Nephron progenitor cell (in vitro differentiated cells): ENCODE measurements around the gene AIDA.

Source experiments
- DNase-seq: peaks from one replicate; pipeline ENCODE4 v3.0.0; 2021
- H3K27ac Mint-ChIP-seq: 2 replicates; pipeline ENCODE4 v1.8.0; 2021; ENCODE audit warnings: mild to moderate bottlenecking, moderate library complexity, mixed read lengths
- H3K27me3 Mint-ChIP-seq: 2 replicates; pipeline ENCODE4 v1.8.0; 2021; ENCODE audit warnings: mild to moderate bottlenecking, low read depth, mixed read lengths; ENCODE audit not compliant: poor library complexity
- H3K36me3 Mint-ChIP-seq: 2 replicates; pipeline ENCODE4 v1.8.0; 2021; ENCODE audit warnings: low read depth, mixed read lengths
- H3K4me1 Mint-ChIP-seq: 2 replicates; pipeline ENCODE4 v1.8.0; 2021; ENCODE audit warnings: mixed read lengths
- H3K4me3 Mint-ChIP-seq: 2 replicates; pipeline ENCODE4 v1.8.0; 2021; ENCODE audit warnings: mild to moderate bottlenecking, moderate library complexity, mixed read lengths
- H3K9me3 Mint-ChIP-seq: 2 replicates; pipeline ENCODE4 v1.8.0; 2021; ENCODE audit warnings: mild to moderate bottlenecking, moderate library complexity, mixed read lengths
- TF ChIP-seq, protein P1 (sequence below): fragments of 200-600 bp; sonication (generic); IDR thresholded peaks from 2 replicates; pipeline ENCODE4 v1.5.0; 2021; ENCODE audit warnings: antibody characterized with exemption

Gene AIDA

DNA sequence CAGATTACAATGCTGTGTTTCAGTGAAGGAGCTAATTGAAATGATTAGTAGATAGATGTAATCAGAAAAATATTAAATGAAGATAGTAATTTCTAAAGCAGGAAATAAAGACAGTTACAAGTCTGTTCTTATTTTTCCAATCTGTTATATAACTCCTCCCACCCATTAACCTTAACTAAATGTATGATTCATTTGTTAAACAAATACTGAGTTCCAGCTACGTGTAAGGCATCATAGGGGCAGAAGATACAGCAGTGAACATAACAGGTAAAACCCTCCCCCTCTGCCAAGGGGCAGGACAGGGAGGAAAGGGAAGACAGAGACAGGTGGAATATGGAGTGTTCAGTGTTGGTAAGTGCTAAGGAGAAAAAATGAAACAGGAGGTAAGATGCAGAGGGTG lies 24.7 kb upstream of the AIDA start, which contains the start of gene FAM177B:
FAM177B (plus strand) TSS at position 231 of the 400 bp plus-strand sequence. CDS start 9,344 bp downstream, outside the sequence.
- TF ChIP-seq, protein P1, sequence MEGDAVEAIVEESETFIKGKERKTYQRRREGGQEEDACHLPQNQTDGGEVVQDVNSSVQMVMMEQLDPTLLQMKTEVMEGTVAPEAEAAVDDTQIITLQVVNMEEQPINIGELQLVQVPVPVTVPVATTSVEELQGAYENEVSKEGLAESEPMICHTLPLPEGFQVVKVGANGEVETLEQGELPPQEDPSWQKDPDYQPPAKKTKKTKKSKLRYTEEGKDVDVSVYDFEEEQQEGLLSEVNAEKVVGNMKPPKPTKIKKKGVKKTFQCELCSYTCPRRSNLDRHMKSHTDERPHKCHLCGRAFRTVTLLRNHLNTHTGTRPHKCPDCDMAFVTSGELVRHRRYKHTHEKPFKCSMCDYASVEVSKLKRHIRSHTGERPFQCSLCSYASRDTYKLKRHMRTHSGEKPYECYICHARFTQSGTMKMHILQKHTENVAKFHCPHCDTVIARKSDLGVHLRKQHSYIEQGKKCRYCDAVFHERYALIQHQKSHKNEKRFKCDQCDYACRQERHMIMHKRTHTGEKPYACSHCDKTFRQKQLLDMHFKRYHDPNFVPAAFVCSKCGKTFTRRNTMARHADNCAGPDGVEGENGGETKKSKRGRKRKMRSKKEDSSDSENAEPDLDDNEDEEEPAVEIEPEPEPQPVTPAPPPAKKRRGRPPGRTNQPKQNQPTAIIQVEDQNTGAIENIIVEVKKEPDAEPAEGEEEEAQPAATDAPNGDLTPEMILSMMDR = no peak
- no peak within 1 kb of the TSS for H3K27ac Mint-ChIP-seq
- no peak within 1 kb of the TSS for H3K4me3 Mint-ChIP-seq
- H3K27me3 Mint-ChIP-seq = no peaks in the 10 kb centered on the region
- H3K36me3 Mint-ChIP-seq = peaks cover 16% of the 10 kb centered on the region
- H3K4me1 Mint-ChIP-seq = no peaks in the 10 kb centered on the region
- no peaks in the 10 kb centered on the region for H3K9me3 Mint-ChIP-seq
- no peak for DNase-seq

DNA sequence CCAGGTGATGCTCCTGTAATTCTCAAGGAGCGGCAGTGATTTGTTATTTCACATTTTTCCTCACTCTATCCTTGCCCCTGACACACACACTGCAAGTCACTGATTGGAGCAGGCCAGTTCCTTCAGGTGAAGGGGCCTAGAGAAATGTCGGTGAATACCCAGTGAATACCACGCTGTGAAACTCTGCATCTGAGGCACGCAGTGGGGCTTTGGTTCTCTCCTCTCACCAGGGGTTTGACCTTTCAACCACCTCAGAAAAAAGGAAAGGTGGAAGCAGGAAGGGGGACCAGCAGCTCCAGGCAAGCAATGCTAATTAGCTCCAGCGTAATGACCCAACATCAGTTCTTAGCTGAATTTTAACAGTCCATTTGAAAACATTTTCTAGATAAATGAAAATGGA lies 24.2 kb upstream of the AIDA start:
- TF ChIP-seq, protein P1 = no peak
- Mint-ChIP-seq H3K4me1 (no peaks in the 10 kb centered on the region), H3K36me3 (peaks cover 20% of the 10 kb centered on the region), H3K9me3 (no peaks in the 10 kb centered on the region), H3K27me3 (no peaks in the 10 kb centered on the region), H3K27ac (no peak overlapping the region), H3K4me3 (no peak overlapping the region)
- DNase-seq = no peak

DNA sequence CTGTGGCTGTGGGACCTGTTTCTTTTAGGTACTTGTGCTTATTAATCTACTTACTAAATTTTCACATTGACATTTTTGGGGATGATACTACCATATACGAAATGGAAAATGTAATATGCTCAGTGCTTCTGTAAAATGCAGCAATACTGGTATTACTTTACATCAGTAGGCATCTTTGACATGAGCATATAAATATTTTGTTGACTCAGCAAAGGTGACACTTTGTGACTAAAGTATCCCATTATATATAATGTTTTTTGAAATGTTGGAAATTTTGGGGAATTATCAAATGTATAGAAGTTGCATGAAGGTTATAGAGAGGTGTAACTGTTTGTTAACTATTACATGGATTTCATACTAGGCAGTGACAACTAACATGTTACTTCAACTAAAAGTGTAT lies 22.4 kb upstream of the AIDA start:
- no peaks in the 10 kb centered on the region for H3K27me3 Mint-ChIP-seq
- peaks cover 37% of the 10 kb centered on the region for H3K36me3 Mint-ChIP-seq
- TF ChIP-seq, protein P1 = no peak
- no peak overlapping the region for H3K27ac Mint-ChIP-seq
- DNase-seq = no peak
- H3K4me1 Mint-ChIP-seq = no peaks in the 10 kb centered on the region
- H3K4me3 Mint-ChIP-seq = no peak overlapping the region
- H3K9me3 Mint-ChIP-seq = no peaks in the 10 kb centered on the region

DNA sequence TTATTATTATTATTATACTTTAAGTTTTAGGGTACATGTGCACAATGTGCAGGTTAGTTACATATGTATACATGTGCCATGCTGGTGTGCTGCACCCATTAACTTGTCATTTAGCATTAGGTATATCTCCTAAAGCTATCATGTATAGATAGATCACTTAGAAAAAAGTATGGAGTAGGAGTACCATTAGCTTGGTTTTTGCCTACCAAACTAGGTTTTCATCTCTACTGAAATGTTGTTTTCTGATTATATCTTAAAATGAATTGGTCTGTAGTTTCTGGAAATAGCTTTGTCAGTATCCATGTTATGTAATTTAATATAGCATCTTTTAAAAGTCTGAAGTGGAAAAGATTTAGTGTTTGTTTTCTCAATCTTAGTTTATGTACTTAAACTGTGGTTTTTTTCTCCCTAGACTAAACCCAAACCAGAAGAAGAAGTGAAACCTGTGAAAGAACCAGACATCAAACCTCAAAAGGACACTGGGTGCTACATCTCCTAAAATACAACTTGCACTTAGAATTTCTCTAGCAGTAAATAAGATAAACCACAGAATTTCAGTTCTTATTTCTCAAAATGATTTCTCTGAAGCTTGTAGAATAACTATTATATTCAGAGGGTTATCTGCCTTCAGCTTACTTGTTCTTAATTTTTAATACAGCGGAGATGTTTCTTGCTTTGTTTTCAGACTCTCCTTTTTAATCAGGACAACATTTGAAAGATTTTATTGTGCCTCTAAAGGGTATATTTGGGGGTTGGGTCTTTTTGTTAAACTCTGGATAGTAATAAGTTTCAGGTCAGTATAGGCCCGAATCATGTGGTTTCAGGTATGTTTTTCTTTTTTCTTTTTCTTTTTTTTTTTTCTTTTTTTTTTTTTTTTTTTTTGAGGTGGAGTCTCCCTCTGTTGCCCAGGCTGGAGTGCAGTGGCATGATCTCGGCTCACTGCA lies 20.2 kb upstream of the AIDA start:
- no peaks in the 10 kb centered on the region for H3K4me1 Mint-ChIP-seq
- no peak overlapping the region for H3K4me3 Mint-ChIP-seq
- peaks cover 52% of the 10 kb centered on the region for H3K36me3 Mint-ChIP-seq
- DNase-seq = no peak
- no peak overlapping the region for H3K27ac Mint-ChIP-seq
- TF ChIP-seq, protein P1 = no peak
- no peaks in the 10 kb centered on the region for H3K9me3 Mint-ChIP-seq
- no peaks in the 10 kb centered on the region for H3K27me3 Mint-ChIP-seq

DNA sequence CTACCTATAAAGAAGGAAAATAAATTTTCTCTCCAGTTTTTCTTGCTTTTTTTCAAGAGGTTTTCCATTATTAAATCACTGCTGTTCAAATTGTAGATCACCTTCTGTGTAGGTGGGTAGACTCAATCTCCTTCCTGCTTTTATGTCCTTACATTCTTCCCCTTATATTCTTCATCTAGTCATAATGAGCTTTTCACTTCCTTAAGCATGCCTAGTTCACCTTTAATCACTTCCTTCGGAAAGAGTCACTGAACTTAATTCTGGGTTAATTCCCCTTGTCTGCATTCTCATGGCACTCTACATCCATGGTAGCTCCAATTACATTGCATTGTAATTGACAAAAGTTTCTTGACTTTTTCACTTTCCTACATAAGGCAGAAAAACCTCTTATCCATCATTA lies 18.6 kb upstream of the AIDA start:
- no peaks in the 10 kb centered on the region for H3K4me1 Mint-ChIP-seq
- no peak for DNase-seq
- H3K36me3 Mint-ChIP-seq = peaks cover 54% of the 10 kb centered on the region
- H3K27ac Mint-ChIP-seq = no peak overlapping the region
- H3K9me3 Mint-ChIP-seq = no peaks in the 10 kb centered on the region
- TF ChIP-seq, protein P1 = no peak
- H3K27me3 Mint-ChIP-seq = no peaks in the 10 kb centered on the region
- H3K4me3 Mint-ChIP-seq = no peak overlapping the region

DNA sequence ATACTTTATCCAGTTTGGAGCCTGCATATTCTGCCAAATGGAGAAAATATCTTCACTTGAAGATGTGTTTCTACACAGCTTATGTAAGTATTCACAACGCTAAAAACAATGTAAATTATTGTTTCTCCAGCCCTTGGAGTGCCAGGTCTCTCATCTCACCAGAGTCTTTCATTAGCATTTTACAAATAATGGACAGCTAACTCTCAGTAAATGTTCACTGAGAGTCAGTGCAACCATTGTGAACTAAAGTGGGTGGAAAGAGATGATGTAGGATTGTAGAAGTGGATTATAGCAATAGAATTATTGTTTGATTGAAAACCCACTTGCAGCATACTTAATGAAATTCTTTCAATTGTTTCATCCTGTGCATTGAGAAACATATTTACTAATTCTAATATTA lies 16.5 kb upstream of the AIDA start:
- Mint-ChIP-seq H3K27me3 (no peaks in the 10 kb centered on the region), H3K27ac (no peak overlapping the region), H3K4me1 (no peaks in the 10 kb centered on the region), H3K4me3 (no peak overlapping the region), H3K36me3 (peaks cover 63% of the 10 kb centered on the region), H3K9me3 (no peaks in the 10 kb centered on the region)
- DNase-seq = no peak
- TF ChIP-seq, protein P1 = no peak
